ENCODE measurements around the gene MYBPH. TPM values are rescaled to one million over a fixed set of nuclear protein-coding genes. Genes with fewer than 3 reads are reported as not detected.

MYBPH gene
- total RNA-seq, 1 experiment from 2014 or later: 25.9 TPM

- DNase-seq: peak in 1 of 2 experiments; percentile 44
- no peaks in the 10 kb centered on the region for H3K27me3 ChIP-seq (replicated peaks; ENCODE audit: control insufficient read depth, insufficient read depth, low read length)
- Mint-ChIP-seq H3K4me3 (ENCODE audit: unreplicated experiment) (peak overlapping the region; percentile 84), H3K9me3 (ENCODE audit: unreplicated experiment) (no peaks in the 10 kb centered on the region), H3K27ac (ENCODE audit: unreplicated experiment) (no peak overlapping the region), H3K4me1 (ENCODE audit: low read depth, unreplicated experiment) (peaks cover 26% of the 10 kb centered on the region), H3K36me3 (ENCODE audit: insufficient read depth, unreplicated experiment) (peaks cover 12% of the 10 kb centered on the region), H3K27me3 (ENCODE audit: insufficient read depth, unreplicated experiment) (no peaks in the 10 kb centered on the region)
- peaks cover 16% of the 10 kb centered on the region for H3K4me1 ChIP-seq
- no TSS peak for BruUV-seq (replicated peaks)
- intact Hi-C loops (cut with micrococcal nuclease; ENCODE audit: unreplicated experiment): loop anchor here (5.0 kb wide), 1 partner anchor 46 kb away; no protein-coding TSS in a partner anchor
- ChIA-PET CTCF (interaction anchor here (0.6 to 3.3 kb wide), 13 partner anchors 8 to 201 kb away, joined by 3 to 56 read pairs (median 4); no protein-coding TSS in a partner anchor), POLR2A (no interaction called here)
- H3K4me3 ChIP-seq (ENCODE audit: low read depth, low read length): no peak overlapping the region
- H3K9me3 ChIP-seq: no peaks in the 10 kb centered on the region
- TF ChIP-seq CTCF (IDR thresholded peaks at IDR 0.05; ENCODE audit: insufficient read depth in 1 of 2, low read depth in 1 of 2, low read length in 1 of 2, severe bottlenecking in 1 of 2, unreplicated experiment in 1 of 2): peak; percentile 45 to 50
- no peaks in the 10 kb centered on the region for H3K36me3 ChIP-seq (ENCODE audit: control insufficient read depth, insufficient read depth, low read length)
Measured at GRCh38 chr1:203126151-203126865, 49.3 kb downstream of the MYBPH start.

- Mint-ChIP-seq H3K27ac (ENCODE audit: unreplicated experiment) (no peak overlapping the region), H3K36me3 (ENCODE audit: insufficient read depth, unreplicated experiment) (peaks cover 6% of the 10 kb centered on the region), H3K4me3 (ENCODE audit: unreplicated experiment) (no peak overlapping the region), H3K9me3 (ENCODE audit: unreplicated experiment) (no peaks in the 10 kb centered on the region), H3K27me3 (ENCODE audit: insufficient read depth, unreplicated experiment) (no peaks in the 10 kb centered on the region), H3K4me1 (ENCODE audit: low read depth, unreplicated experiment) (peaks cover 26% of the 10 kb centered on the region)
- TF ChIP-seq CTCF (IDR thresholded peaks at IDR 0.05; ENCODE audit: insufficient read depth in 1 of 2, low read depth in 1 of 2, low read length in 1 of 2, severe bottlenecking in 1 of 2, unreplicated experiment in 1 of 2): no peak
- H3K9me3 ChIP-seq: no peaks in the 10 kb centered on the region
- DNase-seq: no peak
- H3K36me3 ChIP-seq (ENCODE audit: control insufficient read depth, insufficient read depth, low read length): no peaks in the 10 kb centered on the region
- ChIA-PET CTCF (no interaction called here), POLR2A (no interaction called here)
- BruUV-seq (replicated peaks): no TSS peak
- H3K27me3 ChIP-seq (replicated peaks; ENCODE audit: control insufficient read depth, insufficient read depth, low read length): no peaks in the 10 kb centered on the region
- no peak overlapping the region for H3K4me3 ChIP-seq (ENCODE audit: low read depth, low read length)
- H3K4me1 ChIP-seq: peaks cover 16% of the 10 kb centered on the region
- intact Hi-C loops (cut with micrococcal nuclease; ENCODE audit: unreplicated experiment): loop anchor here (5.0 kb wide), 1 partner anchor 48 kb away; no protein-coding TSS in a partner anchor
Measured at GRCh38 chr1:203124546-203125317, 50.9 kb downstream of the MYBPH start.

GRCh38 chr1:203124011-203124410 lies 51.6 kb downstream of the MYBPH start:
- no peak for DNase-seq
- Mint-ChIP-seq H3K9me3 (ENCODE audit: unreplicated experiment) (no peaks in the 10 kb centered on the region), H3K27me3 (ENCODE audit: insufficient read depth, unreplicated experiment) (no peaks in the 10 kb centered on the region), H3K27ac (ENCODE audit: unreplicated experiment) (no peak overlapping the region), H3K36me3 (ENCODE audit: insufficient read depth, unreplicated experiment) (peaks cover 6% of the 10 kb centered on the region), H3K4me1 (ENCODE audit: low read depth, unreplicated experiment) (peaks cover 20% of the 10 kb centered on the region), H3K4me3 (ENCODE audit: unreplicated experiment) (no peak overlapping the region)
- H3K4me3 ChIP-seq (ENCODE audit: low read depth, low read length): no peak overlapping the region
- H3K36me3 ChIP-seq (ENCODE audit: control insufficient read depth, insufficient read depth, low read length): no peaks in the 10 kb centered on the region
- POLR2A ChIA-PET: no interaction called here
- no peaks in the 10 kb centered on the region for H3K9me3 ChIP-seq
- CTCF ChIA-PET: no interaction called here
- TF ChIP-seq CTCF (IDR thresholded peaks at IDR 0.05; ENCODE audit: insufficient read depth in 1 of 2, low read depth in 1 of 2, low read length in 1 of 2, severe bottlenecking in 1 of 2, unreplicated experiment in 1 of 2): no peak
- intact Hi-C loops (cut with micrococcal nuclease; ENCODE audit: unreplicated experiment): no loop called here
- no TSS peak for BruUV-seq (replicated peaks)
- H3K27me3 ChIP-seq (replicated peaks; ENCODE audit: control insufficient read depth, insufficient read depth, low read length): no peaks in the 10 kb centered on the region
- H3K4me1 ChIP-seq: peaks cover 16% of the 10 kb centered on the region

Measured in Caco-2 (cell line).